Measurements from ENCODE around the gene CDC42BPB. TPM values are rescaled to one million over a fixed set of nuclear protein-coding genes. Genes with fewer than 3 reads are reported as not detected.

The CDC42BPB gene
- total RNA-seq, 4 donors from 2014 or later: 90.7 to 153 (median 101) TPM

- TF ChIP-seq CTCF (IDR thresholded peaks at IDR 0.05): no peak
- no peak for TF ChIP-seq POLR2A (IDR thresholded peaks at IDR 0.05)
- Histone ChIP-seq H3K27ac (peak overlapping the region in 2 of 3 donors; percentile 44 to 65), H3K4me3 (replicated peaks in 1 of 3) (peak overlapping the region; percentile 56 to 91 (median 75)), H3K9me3 (no peaks in the 10 kb centered on the region), H3K36me3 (no peaks in the 10 kb centered on the region), H3K27me3 (no peaks in the 10 kb centered on the region), H3K4me1 (peaks cover 28 to 34% of the 10 kb centered on the region in 2 donors)
- DNase-seq: no peak
- intact Hi-C loops (cut with DNase I): no loop called here
- WGBS, 2 donors: 41 to 51% methylated on average over 32 to 33 of the region's 39 CpGs
These were observed 1.1 kb upstream of the CDC42BPB start for GRCh38 chr14:103058164-103059055.

- H3K36me3 ChIP-seq: no peaks in the 10 kb centered on the region
- H3K27ac ChIP-seq: peak overlapping the region; percentile 77 to 90 (median 89)
- no peaks in the 10 kb centered on the region for H3K27me3 ChIP-seq
- no peak for TF ChIP-seq CTCF (IDR thresholded peaks at IDR 0.05)
- TF ChIP-seq POLR2A (IDR thresholded peaks at IDR 0.05): no peak
- intact Hi-C loops (cut with DNase I): no loop called here
- peaks cover 28 to 34% of the 10 kb centered on the region in 2 donors for H3K4me1 ChIP-seq
- peak in 1 of 2 donors; percentile 44 for DNase-seq
- WGBS, 2 donors: 10% methylated on average over 2 of the region's 53 CpGs; no CpG with 5 or more reads in 1 of the 2 donors
- no peaks in the 10 kb centered on the region for H3K9me3 ChIP-seq
- peak overlapping the region; percentile 22 to 97 (median 51) for H3K4me3 ChIP-seq (replicated peaks in 1 of 3)
These were observed 349 bp downstream of the CDC42BPB start for GRCh38 chr14:103057028-103057371.

GRCh38 chr14:103056322-103057027, 874 bp downstream of the CDC42BPB start:
- Histone ChIP-seq H3K27me3 (no peaks in the 10 kb centered on the region), H3K4me1 (peaks cover 28 to 34% of the 10 kb centered on the region in 2 donors), H3K36me3 (no peaks in the 10 kb centered on the region), H3K9me3 (no peaks in the 10 kb centered on the region), H3K27ac (peak overlapping the region; percentile 77 to 90 (median 89)), H3K4me3 (replicated peaks in 1 of 3) (peak overlapping the region; percentile 22 to 97 (median 51))
- TF ChIP-seq CTCF (IDR thresholded peaks at IDR 0.05) (no peak), POLR2A (IDR thresholded peaks at IDR 0.05) (no peak)
- WGBS, 2 donors: 1 to 4% methylated on average over 38 to 39 of the region's 50 CpGs
- intact Hi-C loops (cut with DNase I): no loop called here
- peak; percentile 60 to 64 for DNase-seq

- Histone ChIP-seq H3K27me3 (no peaks in the 10 kb centered on the region), H3K4me3 (replicated peaks in 1 of 3) (peak overlapping the region in 1 of 3 donors; percentile 97), H3K36me3 (no peaks in the 10 kb centered on the region), H3K9me3 (no peaks in the 10 kb centered on the region), H3K4me1 (peaks cover 28 to 34% of the 10 kb centered on the region in 2 donors), H3K27ac (peak overlapping the region in 2 of 3 donors; percentile 89 to 90)
- DNase-seq: no peak
- intact Hi-C loops (cut with DNase I): no loop called here
- WGBS, 2 donors: 60 to 68% methylated on average over 8 of the region's 8 CpGs
- no peak for TF ChIP-seq CTCF (IDR thresholded peaks at IDR 0.05)
- TF ChIP-seq POLR2A (IDR thresholded peaks at IDR 0.05): no peak
These were observed 1.7 kb downstream of the CDC42BPB start for GRCh38 chr14:103055695-103056094.
